G401.6 (cell line): ENCODE results near the gene SPECC1.
"Not testable (repeated sequence)": the region's sequence is repeated elsewhere in the genome, so short reads cannot be mapped to it uniquely, and the experiment has no call there.

Source experiments
- FAIRE-seq: peaks from 2 replicates; lab custom pipeline; 2012; peaks lifted over from hg19 to GRCh38; lab: Jason Lieb, UNC

The SPECC1 gene

DNA sequence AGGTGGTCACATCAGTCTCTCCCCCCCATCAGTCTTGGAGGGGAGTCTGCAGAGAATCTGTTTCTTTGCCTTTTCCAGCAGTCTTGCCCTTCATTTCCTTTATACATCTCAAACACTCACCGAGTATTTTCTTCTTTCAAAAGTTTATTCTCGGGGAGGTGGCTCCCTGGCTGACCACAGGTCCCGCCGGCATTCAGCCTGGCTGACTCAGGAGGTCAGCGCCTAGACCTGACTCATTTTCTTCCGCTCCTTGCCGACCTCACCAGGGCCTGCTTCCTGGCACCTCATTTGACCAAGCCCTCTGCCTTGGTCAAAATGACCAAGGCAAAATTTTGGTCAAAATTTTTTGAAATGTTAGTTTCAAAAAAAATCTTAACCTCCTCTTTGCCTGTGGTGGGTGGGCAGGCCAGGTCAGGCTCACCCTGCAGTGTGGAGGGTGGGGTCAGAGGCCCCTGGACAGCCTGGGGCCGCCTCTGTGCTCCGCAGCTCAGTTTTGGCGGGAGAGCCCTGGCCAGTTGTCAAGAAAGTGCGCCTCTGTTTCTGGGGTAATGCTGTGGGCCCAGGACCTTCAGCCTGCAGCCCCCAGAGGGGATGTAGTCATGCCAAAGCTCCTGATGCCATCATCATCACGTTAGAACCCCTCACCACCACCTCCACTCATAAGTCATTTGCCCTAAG lies 165.6 kb downstream of the SPECC1 start:
- FAIRE-seq = no peak

DNA sequence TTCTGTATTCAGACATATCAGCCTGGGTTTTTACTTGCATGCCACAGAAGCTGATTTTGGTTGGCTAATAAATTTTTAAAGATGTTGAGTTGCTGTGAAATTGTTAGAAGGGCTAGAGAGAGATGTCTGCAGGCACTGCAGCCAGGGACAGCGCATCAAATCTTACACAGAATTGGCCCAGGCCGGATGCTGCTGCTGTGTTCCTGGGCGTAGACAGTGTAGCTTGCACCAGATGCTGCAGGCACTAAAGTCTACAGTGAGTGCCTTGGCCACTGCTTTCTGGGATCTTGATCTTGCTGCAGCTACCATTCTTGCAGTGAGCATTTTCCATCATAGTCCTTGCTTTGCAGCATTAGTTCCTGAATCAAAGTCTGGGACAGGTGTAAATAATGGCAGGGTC lies 169.9 kb downstream of the SPECC1 start:
- FAIRE-seq = no peak

DNA sequence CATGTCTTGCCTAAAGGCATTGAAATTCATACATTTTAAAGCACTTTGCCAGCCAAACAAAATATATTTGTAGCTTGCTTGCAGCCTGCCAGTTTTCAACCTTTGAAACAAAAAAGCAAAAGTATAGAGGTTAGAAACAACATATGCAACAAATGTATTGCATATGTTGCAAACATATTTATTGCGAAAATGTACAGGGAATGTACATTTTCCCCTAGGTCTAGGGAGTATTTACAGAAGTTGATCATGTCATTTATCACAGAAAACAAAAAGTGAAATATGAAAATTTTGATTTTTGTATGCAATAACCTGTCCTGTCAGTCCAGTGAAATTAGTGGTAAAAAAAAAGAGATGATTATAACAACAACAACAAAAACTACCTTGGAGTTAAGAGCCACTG lies 171.5 kb downstream of the SPECC1 start:
- FAIRE-seq = no peak

DNA sequence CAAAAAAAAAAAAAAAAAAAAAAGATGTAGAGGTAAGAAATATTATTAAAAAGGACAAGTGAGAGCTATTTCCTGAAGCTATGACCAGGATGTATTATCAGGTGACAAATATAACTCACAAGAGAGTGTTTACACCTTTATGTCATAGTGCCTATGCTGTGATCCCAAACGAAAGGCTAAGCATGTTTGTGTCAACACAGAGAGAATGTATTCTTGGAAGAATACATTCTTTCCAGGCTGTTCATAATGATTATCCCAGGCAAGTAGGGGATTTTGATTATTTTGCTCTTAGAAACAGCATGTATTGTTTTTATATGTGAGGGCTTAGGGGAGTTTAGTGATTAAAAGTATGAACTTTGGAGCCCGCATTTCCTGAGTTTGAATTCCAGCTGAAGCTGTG lies 175.0 kb downstream of the SPECC1 start:
- FAIRE-seq = no peak

DNA sequence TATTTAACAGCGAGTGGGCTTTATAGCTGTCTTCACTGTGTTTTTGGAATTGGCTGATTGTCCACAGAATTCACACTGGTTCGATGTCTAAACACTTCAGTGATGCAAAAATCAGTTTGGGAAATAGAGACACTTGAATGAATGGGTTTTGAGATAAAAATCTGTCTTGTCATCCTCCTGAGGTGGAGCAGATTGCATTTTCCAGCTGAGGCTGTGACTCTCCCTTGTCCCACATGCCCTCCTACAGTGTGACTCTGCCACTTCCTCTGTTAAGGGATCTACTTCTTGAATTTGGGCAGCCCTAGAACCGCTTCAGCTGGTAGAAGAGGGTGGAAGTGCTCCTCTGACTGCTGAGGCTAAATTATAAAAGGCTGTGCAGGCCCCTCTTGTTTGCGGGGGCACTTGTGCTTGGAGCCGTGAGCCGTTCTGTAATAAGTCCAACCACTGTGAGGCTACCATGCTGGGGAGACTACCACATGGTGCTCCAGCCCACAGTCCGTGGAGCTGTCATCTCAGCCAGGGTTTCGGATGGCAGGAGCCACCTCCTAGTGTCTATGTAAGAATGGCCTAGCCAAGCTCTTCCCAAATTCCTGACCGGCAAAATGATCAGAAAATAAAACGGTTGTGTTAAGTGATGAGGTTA lies 175.9 kb downstream of the SPECC1 start:
- FAIRE-seq = no peak

DNA sequence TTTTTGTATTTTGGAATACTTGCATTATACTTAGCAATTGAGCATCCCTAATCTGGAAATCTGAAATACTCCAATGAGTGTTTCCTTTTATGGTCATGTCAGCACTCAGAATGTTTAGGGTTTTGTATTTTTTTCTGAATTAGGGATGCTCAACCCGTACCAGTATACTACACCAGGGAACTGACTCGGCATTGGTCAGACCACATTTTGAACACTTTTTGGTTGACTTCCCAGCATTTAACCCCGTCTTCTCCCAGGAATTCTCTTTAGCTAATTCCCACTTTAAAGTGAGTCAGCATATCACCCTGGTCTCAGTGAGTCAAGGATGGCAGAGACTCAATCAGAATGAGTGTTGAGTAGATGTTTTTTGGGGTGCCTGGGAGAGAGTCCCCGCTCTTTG lies 177.9 kb downstream of the SPECC1 start:
- no peak for FAIRE-seq

DNA sequence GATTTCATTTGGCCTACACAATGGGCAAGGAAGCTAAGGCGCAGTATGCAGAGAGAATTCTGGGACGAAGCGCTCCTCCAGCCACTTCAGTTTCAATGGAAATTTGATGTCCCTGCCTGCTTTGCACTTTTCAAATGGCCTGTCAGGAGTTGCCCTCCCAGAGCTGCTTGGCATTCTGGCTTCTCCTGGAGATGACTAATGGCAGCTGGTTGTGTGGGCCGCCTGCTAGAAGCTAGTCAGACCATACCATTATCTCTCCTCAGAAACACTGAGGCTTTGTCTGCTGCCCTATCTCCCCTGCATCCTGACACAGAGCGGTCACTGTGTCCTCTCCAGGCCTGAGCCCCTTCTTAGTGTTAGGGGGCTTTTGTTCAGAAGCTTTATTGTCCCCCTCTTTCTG lies 180.1 kb downstream of the SPECC1 start:
- FAIRE-seq = no peak

DNA sequence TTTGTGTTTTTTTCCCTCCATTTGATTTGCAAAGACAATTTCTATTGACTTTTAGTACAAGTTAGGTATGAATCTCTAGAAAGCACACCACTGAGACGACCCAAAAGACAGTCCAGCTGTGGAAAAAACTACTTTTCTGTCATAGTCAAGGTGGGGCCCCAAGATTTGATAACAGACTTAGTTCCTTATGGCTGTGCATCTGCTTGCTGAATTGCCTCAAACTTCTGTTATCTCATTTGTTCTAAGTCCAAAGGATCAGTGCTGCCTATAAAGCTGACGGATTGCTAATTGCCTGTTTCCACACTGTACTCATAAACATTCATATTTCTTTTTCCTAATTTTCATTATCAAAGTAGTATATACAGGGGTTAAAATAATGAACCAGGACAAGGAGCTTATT lies 180.8 kb downstream of the SPECC1 start:
- no peak for FAIRE-seq

DNA sequence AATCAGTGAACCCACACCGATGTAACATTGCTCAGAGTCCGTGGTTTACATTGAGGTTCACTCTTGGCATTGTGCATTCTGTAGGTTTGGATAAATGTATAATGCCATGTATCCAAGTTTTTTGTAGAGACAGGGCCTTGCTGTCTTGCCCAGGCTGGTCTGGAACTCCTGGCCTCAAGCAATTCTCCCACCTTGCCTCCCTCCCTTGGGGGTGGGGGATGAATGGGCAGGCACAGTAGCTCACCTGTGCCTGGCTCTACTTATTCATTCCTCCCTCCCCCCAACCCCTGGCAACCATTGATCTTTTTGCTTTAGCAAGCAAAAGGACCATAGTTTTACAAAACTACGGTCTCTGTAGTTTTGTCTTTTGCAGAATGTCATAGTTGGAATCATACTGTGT lies 181.4 kb downstream of the SPECC1 start:
- no peak for FAIRE-seq

DNA sequence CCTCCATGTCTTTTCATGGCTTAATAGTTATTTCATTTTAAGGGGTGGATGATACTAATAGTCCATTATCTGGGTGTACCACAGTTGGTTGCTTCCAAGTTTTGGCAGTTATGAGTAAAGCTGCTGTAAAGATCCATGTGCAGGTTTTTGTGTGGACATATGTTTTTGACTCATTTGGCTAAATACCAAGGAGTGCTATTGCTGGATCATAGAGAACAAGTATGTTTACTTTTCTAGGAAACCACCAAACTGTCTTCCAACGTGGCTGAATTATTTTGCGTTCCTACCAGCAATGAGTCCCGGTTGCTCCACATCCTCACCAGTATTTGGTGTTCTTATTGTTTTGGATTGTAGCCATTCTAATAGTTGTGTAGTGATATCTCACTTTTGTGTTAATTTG lies 181.9 kb downstream of the SPECC1 start:
- no peak for FAIRE-seq

DNA sequence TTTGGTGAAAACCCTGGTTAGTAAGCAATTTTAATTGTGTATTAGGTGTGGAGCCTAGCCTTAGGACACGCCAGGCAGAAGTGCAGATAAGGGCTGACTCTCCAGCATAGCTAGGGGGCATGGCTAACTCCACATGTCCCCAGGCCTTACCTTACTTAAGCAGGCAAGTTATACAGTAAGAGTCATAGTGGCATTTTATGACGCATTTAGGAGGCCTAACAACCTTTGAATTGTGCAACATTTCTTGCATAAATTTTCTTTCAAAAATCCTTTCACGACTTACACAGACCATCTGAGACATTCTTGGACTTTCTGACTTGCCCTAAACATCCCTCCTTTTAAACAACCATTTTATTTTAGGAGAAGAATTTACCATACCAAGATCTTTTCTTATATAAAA lies 187.1 kb downstream of the SPECC1 start:
- FAIRE-seq = not testable (repeated sequence)

DNA sequence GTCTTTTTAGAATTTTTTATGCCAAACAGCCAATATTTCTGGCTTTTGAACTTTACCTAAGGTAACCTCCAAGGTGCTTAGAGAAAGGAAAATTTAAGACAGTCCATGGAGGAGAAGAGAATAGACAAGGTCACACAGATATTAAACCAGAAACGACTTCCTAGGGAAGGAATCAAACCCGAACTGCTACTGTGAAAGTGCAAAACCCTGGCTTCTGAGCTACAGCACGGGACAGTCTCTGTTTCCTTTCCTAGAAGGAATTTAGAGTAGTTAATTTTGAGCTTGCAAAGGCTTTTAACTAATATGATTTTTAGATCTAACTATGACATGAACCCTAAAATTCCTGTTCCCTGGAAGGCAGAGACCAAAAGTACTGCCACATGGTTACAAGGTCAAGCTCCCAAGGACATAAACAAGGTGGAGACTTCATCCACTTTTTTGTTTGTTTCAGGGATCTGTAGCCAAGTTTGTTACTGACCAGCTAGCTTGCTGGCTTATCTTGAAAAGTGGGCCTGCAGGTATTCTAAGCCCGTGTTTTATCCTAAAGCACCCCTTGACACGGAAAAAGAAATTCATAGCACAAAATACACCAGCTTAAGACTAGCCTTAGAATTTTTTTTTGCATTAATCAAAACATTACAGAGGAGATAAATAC lies 188.2 kb downstream of the SPECC1 start:
- FAIRE-seq = no peak

DNA sequence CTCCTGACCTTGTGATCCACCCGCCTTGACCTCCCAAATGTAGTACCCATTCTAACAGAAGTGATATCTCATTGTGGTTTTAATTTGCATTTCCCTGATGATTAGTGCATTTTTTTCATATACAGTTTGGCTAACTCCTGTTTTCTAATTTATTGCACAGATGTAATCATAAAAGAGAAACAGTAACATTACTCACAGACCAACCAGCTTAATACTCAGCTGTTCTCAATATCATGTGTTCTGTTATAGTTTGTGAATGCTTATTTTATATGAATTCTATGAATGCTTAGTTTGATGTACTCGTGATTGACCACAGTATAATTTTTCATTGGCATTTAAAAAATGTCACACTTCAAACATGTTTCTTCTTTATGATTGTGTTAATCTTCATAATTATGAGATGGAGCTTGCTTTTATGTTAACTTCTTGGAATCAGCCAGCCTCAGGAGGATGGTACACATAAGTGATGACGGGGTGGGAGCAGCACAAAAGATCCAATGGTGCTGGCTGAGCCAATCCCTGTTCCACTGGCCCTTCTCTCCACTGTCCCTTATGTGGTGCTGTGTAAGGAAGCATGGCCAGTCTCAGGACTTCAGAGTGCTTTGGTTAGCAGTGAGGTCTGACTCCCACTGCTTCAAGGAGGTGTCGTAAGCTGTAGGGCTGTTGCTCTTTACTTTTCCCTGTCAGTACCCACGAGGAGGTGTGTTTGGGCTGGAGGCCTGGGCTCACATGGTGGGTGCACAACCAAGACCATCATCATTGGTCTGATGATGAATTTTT lies 191.0 kb downstream of the SPECC1 start:
- no peak for FAIRE-seq

DNA sequence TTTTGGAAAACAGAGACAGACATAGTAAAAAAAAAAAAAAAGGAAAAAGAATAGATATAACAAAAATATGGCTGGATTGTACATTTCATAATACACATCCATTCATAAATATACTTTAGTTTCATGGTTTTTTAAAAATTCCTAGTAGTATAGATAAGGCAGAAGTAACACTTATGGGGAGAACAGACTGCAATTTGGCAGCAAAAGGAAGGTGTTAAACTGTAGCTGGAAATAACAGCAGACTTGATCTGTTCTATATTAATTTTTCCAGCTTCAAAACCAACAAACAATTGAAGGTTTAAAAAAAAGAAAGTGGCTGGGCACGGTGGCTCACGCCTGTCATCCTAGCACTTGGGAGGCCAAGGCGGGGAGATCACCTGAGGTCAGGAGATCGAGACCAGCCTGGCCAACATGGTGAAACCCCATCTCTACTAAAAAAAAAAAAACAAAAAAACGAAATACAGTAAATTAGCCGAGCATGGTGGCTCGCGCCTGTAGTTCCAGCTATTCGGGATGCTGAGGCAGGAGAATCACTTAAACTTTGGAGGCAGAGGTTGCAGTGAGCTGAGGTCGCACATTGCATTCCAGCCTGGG lies 191.8 kb downstream of the SPECC1 start:
- no peak for FAIRE-seq

DNA sequence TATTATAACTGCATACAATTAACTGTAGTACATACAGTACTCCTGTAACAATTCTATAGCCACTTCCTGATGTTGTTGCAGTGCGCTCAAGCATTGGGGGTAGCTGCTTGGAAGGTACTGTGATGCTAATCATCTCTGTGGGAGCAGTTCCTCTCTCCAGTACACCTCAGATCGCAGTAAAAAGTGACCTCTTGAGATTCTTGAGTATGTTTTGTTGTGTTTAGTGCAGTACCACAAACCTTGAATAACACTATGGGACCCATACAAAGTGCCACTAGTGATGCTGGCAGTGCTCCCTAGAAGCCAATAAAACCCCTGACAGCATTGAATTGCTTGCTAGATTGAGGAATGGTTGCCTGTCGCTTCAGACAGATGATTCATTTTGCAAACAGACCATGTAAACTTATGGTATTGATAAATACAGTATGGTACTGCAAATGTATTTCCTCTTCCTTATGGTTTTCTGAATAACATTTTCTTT lies 193.0 kb downstream of the SPECC1 start:
- no peak for FAIRE-seq

DNA sequence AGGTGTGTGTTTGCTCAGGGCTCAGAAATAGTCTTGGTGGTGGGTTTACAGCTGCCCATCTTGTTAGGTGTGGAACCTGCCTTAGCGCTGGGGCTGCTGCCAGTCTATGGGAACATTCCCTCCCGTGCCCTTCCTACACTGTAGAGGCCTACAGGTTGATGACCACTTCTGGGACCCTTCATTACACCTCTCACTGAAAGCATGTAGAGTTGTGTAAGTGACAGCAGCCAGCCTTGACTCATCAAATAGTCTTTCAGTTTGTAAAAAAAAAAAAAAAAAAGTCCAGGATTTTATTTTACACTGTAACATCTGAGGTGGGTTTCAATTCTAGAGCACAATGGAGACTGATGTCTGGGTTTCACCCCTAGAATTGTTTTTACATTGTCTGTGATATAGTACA lies 193.9 kb downstream of the SPECC1 start:
- no peak for FAIRE-seq

DNA sequence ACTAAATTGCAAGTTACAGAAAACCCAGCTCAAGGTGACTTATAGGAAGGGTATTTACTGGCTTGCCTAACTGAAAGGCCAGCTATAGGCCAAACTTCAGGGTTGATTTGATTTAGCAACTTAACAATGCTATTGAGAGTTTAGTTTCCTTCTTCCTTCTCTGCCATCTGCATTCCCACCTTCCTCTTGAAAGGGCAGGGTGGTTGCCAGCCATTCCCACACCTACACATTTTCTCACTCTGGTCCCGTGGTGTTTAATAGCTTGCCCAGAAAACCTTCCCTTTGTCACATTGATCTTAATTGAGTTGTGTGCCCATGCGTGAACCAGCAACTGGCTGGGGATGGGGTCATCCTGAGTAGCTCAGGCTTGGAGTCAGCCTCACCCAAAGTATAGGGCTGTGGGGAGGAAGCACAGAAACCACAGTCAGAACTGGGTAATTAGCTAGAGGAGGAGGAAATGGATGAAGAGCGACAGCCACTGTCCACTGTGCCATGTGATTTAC lies 194.7 kb downstream of the SPECC1 start:
- no peak for FAIRE-seq

DNA sequence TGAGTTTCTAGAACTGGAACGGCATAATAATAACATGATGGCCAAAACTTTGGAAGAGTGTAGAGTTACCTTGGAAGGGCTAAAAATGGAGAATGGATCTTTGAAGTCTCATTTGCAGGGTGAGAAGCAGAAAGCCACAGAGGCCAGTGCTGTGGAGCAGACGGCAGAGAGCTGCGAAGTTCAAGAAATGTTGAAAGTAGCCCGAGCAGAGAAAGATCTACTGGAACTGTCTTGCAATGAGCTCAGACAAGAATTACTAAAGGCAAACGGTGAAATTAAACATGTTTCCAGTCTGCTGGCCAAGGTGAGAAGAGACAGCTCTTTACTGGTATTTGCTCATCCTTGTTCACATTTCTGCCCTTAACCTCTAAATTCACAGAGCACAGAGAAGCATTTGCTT lies 196.4 kb downstream of the SPECC1 start:
- FAIRE-seq = no peak

DNA sequence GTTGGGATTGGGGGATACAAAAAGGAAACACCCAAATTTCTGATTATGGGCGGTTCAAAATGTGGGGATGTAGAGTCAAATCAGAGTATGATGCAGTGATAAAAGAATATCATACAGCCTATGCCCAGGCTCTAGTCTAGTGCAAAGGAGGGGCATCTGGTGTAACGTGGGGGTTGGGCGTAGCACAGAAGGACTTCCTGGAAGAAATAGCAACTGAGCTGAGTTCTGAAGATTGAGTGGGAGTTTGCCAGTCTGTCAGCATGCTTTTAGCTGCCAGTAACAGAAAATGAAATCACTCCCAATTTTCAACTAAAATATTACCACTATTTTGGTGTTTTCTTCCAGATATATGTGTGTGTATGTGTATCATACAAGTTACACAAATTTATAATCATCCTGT lies 196.9 kb downstream of the SPECC1 start:
- FAIRE-seq = no peak

DNA sequence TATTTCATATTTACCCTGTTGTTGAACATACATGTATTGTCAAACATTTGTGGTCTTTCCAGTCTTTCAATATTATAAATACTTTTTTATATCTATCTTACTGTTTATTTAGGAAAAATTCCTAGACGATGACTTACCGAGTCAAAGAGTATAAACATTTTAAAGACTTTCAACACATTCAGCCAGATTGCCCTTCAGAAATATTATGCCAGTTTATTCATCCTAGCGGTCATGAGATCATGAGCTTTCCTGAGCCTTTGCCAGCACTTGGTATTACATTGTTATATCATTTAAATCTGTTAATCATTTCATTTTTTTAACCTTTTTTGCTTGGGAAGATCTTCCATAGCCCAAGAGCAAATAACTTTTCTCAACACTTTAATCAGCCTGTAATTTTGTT lies 197.4 kb downstream of the SPECC1 start:
- no peak for FAIRE-seq

DNA sequence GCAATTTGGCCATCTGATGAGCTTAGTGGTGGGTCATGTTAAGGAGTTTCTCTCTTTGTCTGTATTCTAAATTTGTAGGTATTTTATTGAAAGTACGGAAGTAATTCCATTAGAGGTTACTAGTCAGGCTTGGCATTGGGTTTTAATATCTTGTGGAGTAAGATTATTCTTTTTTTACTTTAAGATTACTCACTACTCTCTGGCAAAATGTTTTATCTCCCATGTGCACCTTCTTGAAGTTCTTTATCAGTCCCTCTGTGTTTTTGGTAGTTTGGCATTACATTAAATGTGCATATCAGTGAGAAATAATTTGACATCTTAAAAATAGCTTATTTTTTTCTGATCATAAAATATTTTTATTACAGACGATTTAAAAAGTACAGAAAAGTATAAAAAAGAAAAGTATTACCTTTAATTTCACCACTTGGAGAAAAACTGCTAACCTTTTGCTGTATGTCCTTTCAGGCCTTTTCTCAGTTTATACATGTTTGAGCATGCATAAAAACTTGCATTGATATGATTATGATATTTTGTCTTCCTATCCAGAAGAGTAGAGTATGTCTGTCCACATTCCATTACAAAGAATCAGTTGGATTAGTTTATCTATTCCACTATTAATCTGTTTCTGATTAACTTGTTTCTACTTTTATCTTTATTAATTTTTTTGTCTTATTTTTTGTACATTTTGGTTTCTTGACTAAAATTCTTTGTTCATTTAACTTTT lies 198.3 kb downstream of the SPECC1 start:
- no peak for FAIRE-seq

DNA sequence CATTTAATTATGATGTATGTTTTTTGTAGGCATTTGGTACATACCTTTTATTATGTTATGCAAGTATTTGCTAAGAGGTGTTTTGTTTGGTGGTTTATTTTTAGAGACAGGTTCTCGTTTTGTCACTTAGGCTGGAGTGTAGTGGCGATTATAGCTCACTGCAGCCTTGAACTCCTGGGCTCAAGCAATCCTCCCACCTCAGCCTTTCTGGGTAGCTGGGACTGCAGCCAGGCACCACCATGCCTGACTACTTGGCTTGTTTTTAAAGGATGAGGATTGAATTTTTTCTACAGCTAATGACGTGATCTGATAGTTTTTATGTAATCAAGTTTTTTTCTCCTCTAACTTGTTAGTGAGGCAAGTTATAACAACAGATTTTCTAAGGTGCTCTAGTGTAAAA lies 199.6 kb downstream of the SPECC1 start:
- no peak for FAIRE-seq
